ENCODE results near the gene ARHGAP5. TPM values are rescaled to one million over a fixed set of nuclear protein-coding genes. Genes with fewer than 3 reads are reported as not detected.

ARHGAP5 gene
- total RNA-seq, 1 donor from 2014 or later = 37.4 TPM

Other genes with a start within 250 kb of the ARHGAP5 start
- not detected in 2 replicates for gene RNU6-7, start 124.7 kb downstream of the ARHGAP5 start, total RNA-seq
- not detected in 2 replicates for gene RNU6-8, start 126.0 kb downstream of the ARHGAP5 start, total RNA-seq

All from pulmonary artery endothelial cell (primary cell).